Tibial nerve (tissue), 4 donors: ENCODE data around the gene PRKCB. TPM values are rescaled to one million over a fixed set of nuclear protein-coding genes. Genes with fewer than 3 reads are reported as not detected.
A peak's percentile ranks its signal among the peaks of the same experiment; 100 is the strongest.

Source experiments
- DNase-seq, 2 donors: peaks; one replicate each; pipeline ENCODE4 v3.0.0-alpha.2; 2019; ENCODE audit warnings: low spot score in 2 of 2
- H3K27ac ChIP-seq, 4 donors: fragments of 200-600 bp; sonication (generic) in 3 of 4; one replicate each; pipeline ENCODE4 v1.5.1; 2017 to 2019; ENCODE audit warnings: mild to moderate bottlenecking in 1 of 4
- H3K27me3 ChIP-seq, 2 donors: fragments of 200-600 bp; sonication (generic) in 1 of 2; one replicate each; pipeline versions ENCODE4 v1.5.1 to v1.6.0; 2017 to 2019
- H3K36me3 ChIP-seq, 3 donors: fragments of 200-600 bp; sonication (generic); one replicate each; pipeline ENCODE4 v1.5.1; 2018 to 2019
- H3K4me1 ChIP-seq, 4 donors: fragments of 200-600 bp; sonication (generic) in 3 of 4; one replicate each; pipeline ENCODE4 v1.5.1; 2017 to 2019
- H3K4me3 ChIP-seq, 4 donors: fragments of 200-600 bp; sonication (generic) in 3 of 4; one replicate each; pipeline ENCODE4 v1.5.1; 2017 to 2019; ENCODE audit warnings: mild to moderate bottlenecking in 1 of 4, moderate library complexity in 1 of 4
- H3K9me3 ChIP-seq, 4 donors: fragments of 200-600 bp; sonication (generic) in 3 of 4; one replicate each; pipeline ENCODE4 v1.5.1; 2017 to 2019
- EP300 ChIP-seq, 2 donors: sonication (generic); formaldehyde crosslinking; IDR thresholded peaks; one replicate each; pipeline ENCODE4 v1.6.1; 2017; ENCODE audit warnings: antibody characterized with exemption in 2 of 2, mild to moderate bottlenecking in 1 of 2
- POLR2A ChIP-seq, 2 donors: fragments of 450-650 bp; IDR thresholded peaks; one replicate each; pipeline ENCODE4 v1.6.1; 2017; ENCODE audit warnings: antibody characterized with exemption in 2 of 2, mild to moderate bottlenecking in 2 of 2, moderate library complexity in 2 of 2
- WGBS, 2 donors: methylation state at CpG; one replicate each; pipeline ENCODE4 v1.1.5; 2018; 5-methylcytosine and 5-hydroxymethylcytosine counted together
- total RNA-seq, 4 donors: library from RNA; depleted of rRNA; stranded (reverse); fragments of >200 nt; gene quantifications; one replicate each; pipeline ENCODE4 v1.1.0, GENCODE V29; 2016
- TF ChIP-seq, protein P1 (sequence below), 5 experiments: fragments of 200-600 bp in 3 of 5; fragments of 450-650 bp in 2 of 5; sonication (generic) in 3 of 5; IDR thresholded peaks; one replicate each; pipeline ENCODE4 v1.5.1; 2016 to 2019; ENCODE audit warnings: antibody characterized with exemption in 5 of 5, mild to moderate bottlenecking in 3 of 5, moderate library complexity in 2 of 5

The PRKCB gene
- total RNA-seq, 4 donors from 2014 or later = 2.7 to 6.9 (median 4.3) TPM

DNA sequence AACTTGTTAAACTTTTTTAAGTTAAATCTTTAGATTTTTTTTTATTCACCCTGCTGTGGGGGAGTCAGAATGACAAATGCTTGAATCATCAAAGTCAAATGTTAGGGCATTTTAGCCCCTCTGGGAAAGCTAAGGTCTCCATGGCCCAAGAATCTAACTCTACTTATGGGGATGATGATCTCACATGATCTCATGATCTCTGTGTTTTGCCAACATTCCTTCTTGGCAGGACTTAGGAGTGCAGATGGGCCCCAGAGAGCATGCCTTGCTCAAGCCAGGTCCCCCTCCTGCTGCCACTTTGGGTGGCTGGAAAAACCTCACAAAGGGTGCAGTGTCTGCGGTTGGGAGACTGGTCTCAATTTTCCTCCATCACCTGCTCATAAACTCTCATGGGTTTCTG lies 108.6 kb downstream of the PRKCB start:
- peaks cover 0 to 15% (median 0%) of the 10 kb centered on the region in 4 donors for H3K4me1 ChIP-seq
- WGBS, 2 donors = 60 to 82% methylated on average over 1 of the region's 1 CpG
- H3K9me3 ChIP-seq = no peaks in the 10 kb centered on the region
- no peak overlapping the region for H3K27ac ChIP-seq
- no peak for DNase-seq
- no peaks in the 10 kb centered on the region for H3K27me3 ChIP-seq
- TF ChIP-seq, protein P1, sequence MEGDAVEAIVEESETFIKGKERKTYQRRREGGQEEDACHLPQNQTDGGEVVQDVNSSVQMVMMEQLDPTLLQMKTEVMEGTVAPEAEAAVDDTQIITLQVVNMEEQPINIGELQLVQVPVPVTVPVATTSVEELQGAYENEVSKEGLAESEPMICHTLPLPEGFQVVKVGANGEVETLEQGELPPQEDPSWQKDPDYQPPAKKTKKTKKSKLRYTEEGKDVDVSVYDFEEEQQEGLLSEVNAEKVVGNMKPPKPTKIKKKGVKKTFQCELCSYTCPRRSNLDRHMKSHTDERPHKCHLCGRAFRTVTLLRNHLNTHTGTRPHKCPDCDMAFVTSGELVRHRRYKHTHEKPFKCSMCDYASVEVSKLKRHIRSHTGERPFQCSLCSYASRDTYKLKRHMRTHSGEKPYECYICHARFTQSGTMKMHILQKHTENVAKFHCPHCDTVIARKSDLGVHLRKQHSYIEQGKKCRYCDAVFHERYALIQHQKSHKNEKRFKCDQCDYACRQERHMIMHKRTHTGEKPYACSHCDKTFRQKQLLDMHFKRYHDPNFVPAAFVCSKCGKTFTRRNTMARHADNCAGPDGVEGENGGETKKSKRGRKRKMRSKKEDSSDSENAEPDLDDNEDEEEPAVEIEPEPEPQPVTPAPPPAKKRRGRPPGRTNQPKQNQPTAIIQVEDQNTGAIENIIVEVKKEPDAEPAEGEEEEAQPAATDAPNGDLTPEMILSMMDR (IDR thresholded peaks at IDR 0.05) = no peak
- no peak for TF ChIP-seq POLR2A (IDR thresholded peaks at IDR 0.05)
- no peak for TF ChIP-seq EP300 (IDR thresholded peaks at IDR 0.05)
- H3K4me3 ChIP-seq = no peak overlapping the region
- H3K36me3 ChIP-seq = no peaks in the 10 kb centered on the region

GRCh38 chr16:23945243-23945642 lies 109.5 kb downstream of the PRKCB start:
- H3K9me3 ChIP-seq = no peaks in the 10 kb centered on the region
- peaks cover 0 to 9% (median under 1%) of the 10 kb centered on the region in 4 donors for H3K4me1 ChIP-seq
- WGBS, 2 donors = 72 to 78% methylated on average over 4 of the region's 4 CpGs
- H3K4me3 ChIP-seq = no peak overlapping the region
- DNase-seq = no peak
- H3K27ac ChIP-seq = no peak overlapping the region
- no peaks in the 10 kb centered on the region for H3K36me3 ChIP-seq
- TF ChIP-seq, protein P1 (IDR thresholded peaks at IDR 0.05) = no peak
- no peak for TF ChIP-seq POLR2A (IDR thresholded peaks at IDR 0.05)
- no peak for TF ChIP-seq EP300 (IDR thresholded peaks at IDR 0.05)
- no peaks in the 10 kb centered on the region for H3K27me3 ChIP-seq

DNA sequence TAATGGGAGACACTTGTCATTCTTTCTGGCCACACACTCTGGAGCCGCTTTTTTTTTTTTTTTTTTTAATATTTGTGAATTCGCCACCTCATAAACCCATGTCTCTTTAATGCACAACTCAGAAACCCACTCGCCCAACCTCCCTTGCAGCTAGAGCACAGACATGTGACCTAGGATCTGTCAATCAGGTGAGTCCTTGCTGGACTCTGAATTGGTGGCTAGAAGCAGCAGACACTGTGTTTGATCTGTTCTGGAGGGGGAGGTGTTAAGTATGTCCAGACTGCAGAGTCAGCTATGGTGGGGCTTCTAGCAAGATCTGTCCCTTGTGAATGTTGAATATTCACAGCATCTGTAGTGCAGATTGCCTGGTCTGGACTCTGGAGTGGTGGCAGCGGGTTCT lies 112.1 kb downstream of the PRKCB start:
- DNase-seq = no peak
- no peaks in the 10 kb centered on the region for H3K36me3 ChIP-seq
- no peak overlapping the region for H3K4me3 ChIP-seq
- TF ChIP-seq, protein P1 (IDR thresholded peaks at IDR 0.05) = no peak
- TF ChIP-seq EP300 (IDR thresholded peaks at IDR 0.05) = no peak
- no peak for TF ChIP-seq POLR2A (IDR thresholded peaks at IDR 0.05)
- no peaks in the 10 kb centered on the region for H3K9me3 ChIP-seq
- H3K27me3 ChIP-seq = no peaks in the 10 kb centered on the region
- whole genome bisulfite sequencing, 2 donors = 73 to 84% methylated on average over 4 of the region's 4 CpGs
- no peak overlapping the region for H3K27ac ChIP-seq
- peaks cover 0 to 17% (median 8%) of the 10 kb centered on the region in 4 donors for H3K4me1 ChIP-seq

- H3K4me1 ChIP-seq = peaks cover 0 to 17% (median 11%) of the 10 kb centered on the region in 4 donors
- whole genome bisulfite sequencing, 2 donors = 82 to 89% methylated on average over 11 of the region's 11 CpGs
- no peak for DNase-seq
- H3K4me3 ChIP-seq = no peak overlapping the region
- no peak for TF ChIP-seq EP300 (IDR thresholded peaks at IDR 0.05)
- TF ChIP-seq, protein P1 (IDR thresholded peaks at IDR 0.05) = no peak
- no peak for TF ChIP-seq POLR2A (IDR thresholded peaks at IDR 0.05)
- no peaks in the 10 kb centered on the region for H3K36me3 ChIP-seq
- H3K27me3 ChIP-seq = no peaks in the 10 kb centered on the region
- no peaks in the 10 kb centered on the region for H3K9me3 ChIP-seq
- peak overlapping the region in 1 of 4 donors; percentile 35 for H3K27ac ChIP-seq
These were observed 113.2 kb downstream of the PRKCB start for GRCh38 chr16:23948949-23949411.

DNA sequence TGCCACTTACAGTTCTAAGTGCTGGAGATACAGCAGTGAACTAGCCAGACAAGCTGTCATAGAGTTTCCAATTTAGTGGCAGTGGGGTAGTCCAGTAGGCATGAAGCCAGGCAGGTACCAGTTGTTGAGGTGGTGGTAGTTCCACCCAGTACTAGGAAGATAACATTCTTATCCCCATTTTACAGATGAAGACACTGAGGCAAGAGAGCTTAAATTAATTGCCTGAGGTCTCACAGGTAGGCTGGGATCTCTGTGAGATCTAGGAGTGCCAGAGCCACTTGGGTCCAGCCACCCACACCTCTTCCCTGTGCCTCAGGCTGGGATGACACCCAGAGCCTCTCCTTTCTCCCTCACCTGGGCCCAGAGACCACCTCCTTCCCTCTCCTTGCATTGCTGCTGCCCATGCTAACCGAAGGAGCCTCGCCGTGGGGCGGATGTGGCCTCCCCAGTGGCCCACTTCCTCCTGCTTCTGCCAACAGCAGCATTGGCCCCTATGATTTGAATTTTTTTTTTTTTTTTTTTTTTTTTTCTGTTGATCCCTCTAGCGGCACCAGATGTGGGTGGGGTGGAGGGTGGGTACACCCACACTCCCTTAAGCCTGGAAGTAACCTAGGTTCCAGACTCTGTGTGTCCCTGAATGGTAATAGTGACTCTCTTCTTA lies 114.0 kb downstream of the PRKCB start:
- H3K9me3 ChIP-seq = no peaks in the 10 kb centered on the region
- no peak for DNase-seq
- no peak overlapping the region for H3K4me3 ChIP-seq
- H3K27ac ChIP-seq = peak overlapping the region in 1 of 4 donors; percentile 40
- TF ChIP-seq, protein P1 (IDR thresholded peaks at IDR 0.05) = no peak
- TF ChIP-seq EP300 (IDR thresholded peaks at IDR 0.05) (no peak), POLR2A (IDR thresholded peaks at IDR 0.05) (no peak)
- no peaks in the 10 kb centered on the region for H3K27me3 ChIP-seq
- peaks cover 0 to 17% (median 11%) of the 10 kb centered on the region in 4 donors for H3K4me1 ChIP-seq
- 71 to 83% methylated on average over 5 of the region's 5 CpGs for WGBS, 2 donors
- no peaks in the 10 kb centered on the region for H3K36me3 ChIP-seq
